Umbilical cord (tissue), 2 donors: ENCODE data around the gene TECPR2. TPM values are rescaled to one million over a fixed set of nuclear protein-coding genes. Genes with fewer than 3 reads are reported as not detected.
A peak's percentile ranks its signal among the peaks of the same experiment; 100 is the strongest.
"Not testable (repeated sequence)": the region's sequence is repeated elsewhere in the genome, so short reads cannot be mapped to it uniquely, and the experiment has no call there.

Experiments
- DNase-seq: peaks from one replicate; pipeline ENCODE4 v3.0.0-alpha.2; 2015; ENCODE audit warnings: low spot score
- total RNA-seq: library from RNA; depleted of rRNA; stranded (reverse); fragments of >200 nt; gene quantifications from one replicate; pipeline ENCODE4 v1.2.3, GENCODE V29; 2014; ENCODE audit warnings: low replicate concordance; ENCODE audit not compliant: insufficient read depth

Gene TECPR2
- total RNA-seq, 1 donor from 2014 or later = 7.2 TPM

- no peak for DNase-seq
These were observed 31.9 kb upstream of the TECPR2 start for GRCh38 chr14:102330806-102331205.

DNA sequence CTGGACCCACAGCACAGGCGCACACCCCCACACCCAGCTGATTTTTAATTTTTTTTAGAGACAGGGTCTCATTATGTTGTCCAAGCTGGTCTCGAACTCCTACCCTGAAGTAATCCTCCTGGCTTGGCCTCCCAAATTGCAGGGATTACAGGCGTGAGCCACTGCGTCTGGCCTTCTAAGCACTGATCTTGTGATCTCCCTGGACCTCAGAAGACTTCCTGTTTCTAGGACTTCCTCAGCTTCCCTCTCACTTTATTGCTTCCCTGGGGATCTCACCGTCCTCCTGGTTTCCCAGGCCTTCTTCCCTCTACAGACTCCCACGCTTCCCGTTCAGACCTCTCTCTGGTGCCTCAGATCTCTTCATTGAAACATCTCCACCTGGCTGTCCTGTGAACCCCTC is 29.4 kb upstream of the TECPR2 start:
- DNase-seq = no peak

- no peak for DNase-seq
These were observed 28.7 kb upstream of the TECPR2 start for GRCh38 chr14:102333795-102334705.

GRCh38 chr14:102335163-102335562 is 27.6 kb upstream of the TECPR2 start:
- DNase-seq = no peak

- DNase-seq = no peak
These were observed 24.0 kb upstream of the TECPR2 start for GRCh38 chr14:102338724-102339123.

DNA sequence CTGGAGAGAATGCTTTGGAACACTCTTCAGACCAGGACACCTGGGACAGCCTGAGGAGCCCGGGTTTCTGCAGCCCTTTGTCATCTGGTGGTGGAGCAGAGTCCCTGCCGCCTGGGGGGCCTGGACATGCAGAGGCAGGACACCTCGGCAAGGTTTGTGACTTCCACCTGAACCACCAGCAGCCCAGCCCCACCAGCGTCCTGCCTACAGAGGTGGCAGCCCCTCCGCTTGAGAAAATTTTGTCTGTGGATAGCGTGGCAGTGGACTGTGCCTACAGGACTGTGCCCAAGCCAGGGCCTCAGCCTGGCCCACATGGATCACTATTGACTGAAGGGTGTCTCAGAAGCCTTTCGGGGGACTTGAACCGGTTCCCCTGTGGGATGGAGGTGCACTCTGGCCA is 21.2 kb upstream of the TECPR2 start:
- DNase-seq = no peak

DNA sequence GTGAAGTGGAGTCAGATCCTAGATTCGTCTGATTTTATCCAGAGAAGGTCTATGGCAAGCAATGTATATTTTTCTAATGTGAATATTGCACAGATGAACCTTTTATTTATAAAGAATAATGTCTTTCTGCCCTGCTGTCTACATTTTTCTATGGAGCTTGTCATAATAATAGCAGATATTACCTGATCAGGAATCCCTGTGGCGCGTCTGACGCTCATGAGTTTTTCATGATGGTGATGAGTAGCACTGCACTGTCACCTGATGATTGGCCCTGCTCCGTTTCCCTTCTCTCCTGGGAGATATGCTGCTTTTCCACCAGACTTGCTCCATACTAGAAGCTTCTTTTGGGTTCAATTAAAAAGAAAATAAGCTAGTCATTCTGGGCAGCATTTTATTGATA is 20.5 kb upstream of the TECPR2 start:
- no peak for DNase-seq

GRCh38 chr14:102344084-102344483 is 18.7 kb upstream of the TECPR2 start:
- no peak for DNase-seq

DNA sequence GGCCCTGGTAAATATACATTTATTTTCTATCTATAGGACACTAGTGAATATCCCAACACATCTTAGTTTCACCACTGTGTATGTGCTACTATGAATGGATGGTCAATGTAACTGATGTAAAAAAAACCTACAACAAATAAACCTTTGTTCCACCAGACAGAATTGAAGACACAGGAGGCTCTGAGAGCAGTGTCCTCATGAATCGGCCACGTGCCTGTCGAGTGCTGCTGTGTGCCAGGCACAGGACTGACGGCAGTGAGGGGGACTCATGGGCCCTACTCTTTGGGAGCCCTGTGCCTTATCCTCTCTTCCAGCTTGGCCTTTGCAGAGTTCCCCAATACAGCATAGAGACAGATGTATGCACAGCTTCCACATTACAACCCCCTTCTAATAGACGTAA is 18.3 kb upstream of the TECPR2 start:
- DNase-seq = no peak

GRCh38 chr14:102345232-102345631 is 17.5 kb upstream of the TECPR2 start:
- DNase-seq = no peak

DNA sequence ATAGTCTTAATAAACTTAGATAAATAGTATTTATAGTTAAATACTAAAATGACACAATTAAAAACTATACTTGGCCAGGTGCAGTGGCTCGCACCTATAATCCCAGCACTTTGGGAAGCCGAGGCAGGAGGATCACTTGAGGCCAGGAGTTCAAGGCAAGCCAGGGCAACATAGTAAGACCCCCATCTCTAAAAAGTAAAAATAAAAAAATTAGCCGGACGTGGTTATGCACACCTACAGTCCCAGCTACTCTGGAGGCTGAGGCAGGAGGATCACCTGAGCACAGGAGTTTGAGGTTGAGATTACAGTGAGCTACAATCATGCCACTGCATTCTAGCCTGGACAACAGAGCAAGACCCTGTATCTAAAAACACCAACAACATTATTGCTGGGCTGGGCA is 16.1 kb upstream of the TECPR2 start:
- DNase-seq = no peak

GRCh38 chr14:102348376-102348775 is 14.4 kb upstream of the TECPR2 start:
- no peak for DNase-seq

- no peak for DNase-seq
These were observed 11.7 kb upstream of the TECPR2 start for GRCh38 chr14:102351023-102351422.

DNA sequence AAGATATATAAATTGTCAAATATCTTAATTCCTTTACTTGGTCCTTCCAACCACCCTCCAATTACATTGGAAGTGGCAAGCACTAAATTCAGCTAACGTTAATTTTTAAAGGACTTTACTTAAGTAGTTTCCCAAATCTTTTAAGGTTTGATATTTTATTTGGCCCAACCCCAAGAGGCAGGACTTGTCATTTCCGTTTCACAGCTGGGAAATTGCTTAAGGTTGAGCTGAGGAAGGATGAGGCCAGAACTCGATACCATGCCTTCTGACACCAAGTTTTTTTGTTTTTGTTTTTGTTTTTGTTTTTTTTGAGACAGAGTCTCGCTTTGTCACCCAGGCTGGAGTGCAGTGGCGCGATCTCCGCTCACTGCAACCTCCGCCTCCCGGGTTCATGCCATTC is 11.1 kb upstream of the TECPR2 start:
- not testable (repeated sequence) for DNase-seq

GRCh38 chr14:102352213-102352612 is 10.5 kb upstream of the TECPR2 start:
- DNase-seq = no peak

- DNase-seq = no peak
These were observed 9.6 kb upstream of the TECPR2 start for GRCh38 chr14:102353126-102353619.

DNA sequence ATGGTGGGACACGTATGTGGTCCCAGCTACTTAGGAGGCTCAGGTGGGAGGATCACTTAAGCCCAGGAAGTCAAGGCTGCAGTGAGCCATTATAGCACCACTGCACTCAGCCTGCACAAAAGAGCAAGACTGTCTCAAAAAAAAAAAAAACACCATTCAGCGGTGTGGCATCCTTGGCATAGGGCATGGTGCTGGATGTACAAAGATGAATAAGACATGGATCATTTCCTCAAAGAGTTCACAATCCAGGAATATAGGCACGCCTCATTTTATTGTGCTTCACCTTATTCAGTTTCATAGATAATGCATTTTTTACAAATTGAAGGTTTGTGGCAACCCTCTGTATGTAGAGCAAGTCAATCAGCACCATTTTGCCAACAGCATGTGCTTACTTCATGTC is 6.5 kb upstream of the TECPR2 start:
- DNase-seq = no peak

DNA sequence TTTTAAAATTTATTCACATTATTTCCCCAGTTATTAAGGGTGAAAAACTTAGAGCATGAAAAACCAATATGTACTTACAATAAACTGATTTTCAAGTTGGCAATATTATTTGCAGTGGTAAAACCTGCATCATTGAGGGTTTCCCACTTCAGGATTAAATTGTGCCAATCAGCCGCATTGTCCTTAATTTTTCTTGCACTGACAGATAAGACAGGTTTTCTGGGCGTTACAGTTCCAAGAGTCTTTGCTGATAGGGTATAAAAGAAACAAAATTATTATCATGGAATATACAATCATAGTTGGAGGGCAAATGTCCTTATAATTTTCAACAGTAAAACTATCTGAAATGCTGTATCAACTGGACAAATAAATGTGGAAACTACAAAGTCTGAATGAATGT is 3.4 kb upstream of the TECPR2 start:
- DNase-seq = no peak

DNA sequence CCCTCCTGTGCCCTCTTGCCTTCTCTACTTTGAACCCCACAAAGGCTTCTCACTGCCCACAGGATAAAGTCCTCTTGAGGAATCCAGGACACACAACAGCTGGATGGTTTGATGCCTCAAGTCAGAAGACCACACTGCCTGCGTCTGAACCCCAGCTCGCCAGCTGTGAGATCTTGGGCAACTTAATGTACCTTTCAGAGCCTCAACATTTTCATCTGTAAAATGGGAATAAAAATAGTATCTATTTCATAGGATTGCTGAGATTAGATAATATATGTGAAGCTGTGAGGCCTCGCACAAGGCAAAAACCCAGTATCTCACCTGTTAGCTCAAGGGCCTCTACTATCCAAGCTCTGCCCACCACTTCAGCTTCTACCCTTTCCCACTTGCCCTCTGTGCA is 2.4 kb upstream of the TECPR2 start:
- no peak for DNase-seq

DNA sequence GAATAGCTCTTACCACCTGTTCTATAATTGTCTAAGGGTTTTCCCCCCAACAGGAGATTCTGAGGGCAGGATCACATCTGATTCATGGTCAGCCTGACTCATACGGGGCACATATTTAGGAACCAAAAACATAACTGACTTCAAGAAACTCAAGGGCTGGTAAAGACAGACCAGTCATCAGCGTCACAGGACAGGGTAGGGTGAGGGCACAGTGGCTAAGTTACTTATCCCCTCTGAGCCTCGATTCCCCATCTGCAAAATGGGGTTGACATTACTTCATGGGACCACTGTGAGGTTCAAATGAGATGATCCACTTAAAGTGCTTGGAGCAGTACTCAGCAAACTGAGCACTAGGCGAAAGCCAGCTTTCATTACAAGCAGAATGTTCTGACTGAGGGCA is 657 bp upstream of the TECPR2 start:
- DNase-seq = no peak

GRCh38 chr14:102363182-102363943 is 622 bp downstream of the TECPR2 start:
- peak; percentile 8 for DNase-seq

DNA sequence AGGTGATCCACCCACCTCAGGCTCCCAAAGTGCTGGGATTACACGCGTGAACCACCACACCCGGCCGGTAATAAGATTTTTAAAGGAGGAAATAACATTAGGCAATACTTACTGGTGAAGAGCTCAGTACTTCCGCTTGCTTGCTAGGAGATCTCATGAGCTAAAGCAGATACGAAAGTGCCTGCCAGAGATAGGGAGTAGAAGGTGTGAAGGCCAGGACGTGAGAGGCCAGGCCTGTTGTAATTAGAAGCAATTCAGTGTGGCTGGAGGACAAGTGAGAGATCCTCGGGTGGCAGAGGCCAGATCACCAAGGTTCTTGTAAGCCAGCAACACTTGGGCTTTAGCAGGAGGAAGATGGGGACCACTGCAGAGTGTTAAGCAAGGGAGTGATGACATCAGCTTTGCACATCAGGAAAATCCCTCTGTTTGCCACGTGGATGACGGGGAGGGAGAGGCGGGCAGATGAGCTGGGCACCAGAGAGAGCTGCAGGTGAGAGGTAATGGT is 7.6 kb downstream of the TECPR2 start:
- no peak for DNase-seq

DNA sequence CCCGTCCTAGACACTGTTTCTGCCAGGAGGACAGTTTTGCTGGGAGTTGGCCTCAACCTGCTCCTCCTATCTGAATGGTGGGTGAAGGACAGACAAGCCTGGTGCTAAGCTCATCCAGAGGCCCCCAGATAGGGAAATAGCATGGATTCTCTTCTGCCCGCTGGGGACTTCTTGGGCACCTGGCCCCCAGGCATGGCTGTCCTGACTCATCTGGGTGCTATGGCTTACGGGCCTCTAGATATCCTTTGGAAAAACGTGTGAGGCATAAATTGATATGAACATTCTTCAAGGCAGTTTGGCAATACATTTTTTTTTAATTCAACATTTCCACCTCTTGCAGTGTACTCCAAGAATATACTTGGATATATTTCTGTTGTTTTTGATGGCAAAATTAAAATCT is 8.6 kb downstream of the TECPR2 start:
- DNase-seq = no peak
